ENCODE data around the gene SLX4.
"Not testable (repeated sequence)": the region's sequence is repeated elsewhere in the genome, so short reads cannot be mapped to it uniquely, and the experiment has no call there.

The SLX4 gene

GRCh38 chr16:3611146-3611975, at the start of gene SLX4:
SLX4 (minus strand) TSS chr16:3611606; CDS start chr16:3608964, 2,642 bp downstream.
- DNase-seq, result peak; percentile 94

- DNase-seq, result peak; percentile 1
Observed at GRCh38 chr16:3659251-3659650, 47.8 kb upstream of the SLX4 start.

GRCh38 chr16:3656491-3657468, 45.4 kb upstream of the SLX4 start:
- DNase-seq, result peak; percentile 12

GRCh38 chr16:3656160-3656490, 44.7 kb upstream of the SLX4 start:
- not testable (repeated sequence) for DNase-seq

GRCh38 chr16:3655396-3656159, 44.2 kb upstream of the SLX4 start:
- peak; percentile 18 for DNase-seq

GRCh38 chr16:3655030-3655395, 43.6 kb upstream of the SLX4 start:
- DNase-seq, result peak; percentile 25

GRCh38 chr16:3654249-3654991, 43.0 kb upstream of the SLX4 start, which contains the start of gene DNASE1:
DNASE1 (plus strand) TSS chr16:3654691; CDS start chr16:3655374, 683 bp downstream.
- DNase-seq, result peak; percentile 59

- peak; percentile 16 for DNase-seq
Observed at GRCh38 chr16:3652373-3653195, 41.2 kb upstream of the SLX4 start.

- peak; percentile 7 for DNase-seq
Observed at GRCh38 chr16:3651461-3652372, 40.3 kb upstream of the SLX4 start.

- no peak for DNase-seq
Observed at GRCh38 chr16:3650631-3651265, 39.3 kb upstream of the SLX4 start.

GRCh38 chr16:3646348-3646920, 35.0 kb upstream of the SLX4 start:
- DNase-seq, result no peak

GRCh38 chr16:3645504-3646347, 34.3 kb upstream of the SLX4 start:
- peak; percentile 74 for DNase-seq

GRCh38 chr16:3645108-3645503, 33.7 kb upstream of the SLX4 start:
- no peak for DNase-seq

- DNase-seq, result no peak
Observed at GRCh38 chr16:3643095-3643730, 31.8 kb upstream of the SLX4 start.

GRCh38 chr16:3642397-3643094, 31.1 kb upstream of the SLX4 start:
- DNase-seq, result no peak

GRCh38 chr16:3641801-3642396, 30.5 kb upstream of the SLX4 start:
- no peak for DNase-seq
